ENCODE results near the gene ZYG11B.
"Not testable (repeated sequence)": the region's sequence is repeated elsewhere in the genome, so short reads cannot be mapped to it uniquely, and the experiment has no call there.

Gene ZYG11B

DNA sequence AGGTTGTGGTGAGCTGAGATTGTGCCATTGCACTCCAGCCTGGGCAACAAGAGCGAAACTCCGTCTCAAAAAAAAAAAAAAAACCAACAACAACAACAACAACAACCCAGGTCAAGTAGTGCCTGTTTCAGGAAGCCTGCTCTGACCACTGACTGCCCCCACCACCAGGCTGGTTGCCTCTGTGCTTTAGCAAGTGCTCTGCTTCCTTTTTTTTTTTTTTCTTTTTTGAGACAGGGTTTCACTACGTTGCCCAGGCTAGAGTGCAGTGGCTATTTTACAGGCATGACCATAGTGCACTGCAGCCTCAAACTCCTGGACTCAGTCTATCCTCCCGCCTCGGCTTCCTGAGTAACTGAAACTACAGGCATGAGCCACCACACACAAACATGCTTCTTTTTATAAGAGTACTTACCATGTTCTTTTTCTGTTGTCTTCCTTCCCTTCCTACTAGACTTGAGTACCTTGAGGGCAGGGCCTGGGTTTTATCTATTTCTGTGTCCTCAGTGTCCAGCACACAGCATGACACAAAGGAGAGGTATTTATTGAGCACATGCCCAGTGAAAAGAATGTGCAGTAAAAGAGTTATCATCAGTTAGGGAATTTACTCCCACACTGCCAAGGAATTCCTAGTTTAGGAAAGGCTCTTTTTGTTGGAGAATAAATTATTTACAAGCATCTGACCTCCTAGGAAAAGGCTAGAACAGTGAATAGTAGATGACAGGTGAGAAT lies 18.2 kb upstream of the ZYG11B start:
- DNase-seq = no peak

- no peak for DNase-seq
These were observed 17.2 kb upstream of the ZYG11B start for GRCh38 chr1:52709016-52709415.

DNA sequence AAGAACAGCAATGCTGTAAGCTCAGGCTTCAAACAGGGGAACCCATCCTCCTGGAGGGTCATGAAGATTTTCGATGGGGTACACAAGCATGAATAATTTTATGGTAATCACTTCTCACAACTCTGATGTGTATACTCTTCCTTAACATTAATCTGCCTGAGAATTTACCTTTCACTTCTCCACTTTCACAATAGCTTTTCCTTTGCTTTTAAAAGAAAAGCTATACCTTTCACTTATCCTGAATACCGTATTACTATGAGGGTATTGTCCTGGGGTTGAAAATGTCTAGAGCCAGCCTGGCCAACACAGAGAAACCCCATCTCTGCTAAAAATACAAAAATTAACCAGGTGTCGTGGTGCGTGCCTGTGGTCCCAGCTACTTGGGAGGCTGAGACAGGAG lies 12.7 kb upstream of the ZYG11B start:
- DNase-seq = no peak

DNA sequence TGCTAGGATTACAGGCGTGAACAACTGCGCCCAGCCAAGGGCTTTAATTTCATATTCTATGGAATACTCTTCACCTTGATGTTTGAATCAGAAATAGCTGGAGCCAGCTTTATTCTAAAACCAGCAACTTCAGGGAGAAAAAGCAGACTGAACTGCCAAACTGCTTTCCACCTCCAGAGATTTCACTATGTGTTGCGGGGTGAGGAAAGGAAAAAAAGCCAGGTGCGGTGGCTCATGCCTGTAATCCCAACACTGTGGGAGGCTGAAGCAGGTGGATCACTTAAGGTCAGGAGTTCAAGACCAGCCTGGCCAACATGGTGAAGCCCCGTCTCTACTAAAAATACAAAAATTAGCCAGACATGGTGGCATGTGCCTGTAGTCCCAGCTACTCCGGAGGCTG lies 11.0 kb upstream of the ZYG11B start:
- DNase-seq = not testable (repeated sequence)

DNA sequence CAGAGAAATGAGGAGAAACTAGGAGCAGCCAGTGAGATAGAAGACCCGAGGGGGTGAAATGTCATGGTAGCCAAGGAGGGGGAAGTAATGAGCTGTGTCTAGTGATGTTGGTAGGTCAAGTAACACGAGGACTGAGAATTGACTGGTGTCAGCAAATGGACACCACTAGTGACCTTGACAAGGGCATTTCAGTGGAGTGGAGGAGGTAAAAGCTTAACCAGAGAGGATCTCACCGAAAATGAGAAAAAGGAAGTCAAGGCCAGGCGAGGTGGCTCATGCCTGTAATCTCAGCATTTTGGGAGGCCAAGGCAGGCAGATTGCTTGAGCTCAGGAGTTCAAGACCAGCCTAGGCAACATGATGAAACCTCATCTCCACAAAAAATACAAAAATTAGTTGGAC lies 3.0 kb upstream of the ZYG11B start:
- no peak for DNase-seq

- DNase-seq = no peak
These were observed 369 bp upstream of the ZYG11B start for GRCh38 chr1:52725903-52726264.

- DNase-seq = no peak
These were observed 897 bp downstream of the ZYG11B start for GRCh38 chr1:52727114-52727586.

DNA sequence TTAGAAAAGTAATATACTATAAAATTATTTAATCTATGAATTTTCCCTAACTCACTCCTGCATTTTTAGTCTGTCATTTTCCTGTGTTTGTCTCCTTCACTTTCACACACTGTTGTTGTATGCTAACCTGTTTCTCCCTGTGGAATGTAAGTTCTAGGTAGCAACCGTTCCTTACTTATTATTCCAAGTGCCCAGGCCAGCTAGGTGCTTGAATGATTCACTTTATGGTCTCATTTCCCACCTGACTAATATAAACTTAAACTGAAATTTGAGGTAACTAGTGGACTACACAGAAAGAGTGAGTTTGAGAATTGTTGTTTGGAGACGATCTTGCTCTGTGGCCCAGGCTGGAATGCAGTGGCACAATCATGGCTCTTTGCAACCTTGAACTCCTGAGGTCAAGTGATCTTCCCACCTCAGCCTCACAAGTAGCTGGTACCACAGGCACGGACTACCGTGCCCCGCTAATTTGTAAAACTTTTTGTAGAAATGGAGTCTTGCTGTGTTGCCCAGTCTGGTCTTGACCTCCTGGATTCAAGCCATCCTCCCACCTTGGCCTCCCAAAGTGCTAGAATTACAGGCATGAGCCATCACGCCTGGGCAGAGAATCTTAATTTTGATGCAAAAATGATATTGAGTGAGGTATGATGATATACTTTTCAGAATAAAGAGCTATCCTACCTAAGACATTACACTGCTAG lies 1.9 kb downstream of the ZYG11B start:
- no peak for DNase-seq

DNA sequence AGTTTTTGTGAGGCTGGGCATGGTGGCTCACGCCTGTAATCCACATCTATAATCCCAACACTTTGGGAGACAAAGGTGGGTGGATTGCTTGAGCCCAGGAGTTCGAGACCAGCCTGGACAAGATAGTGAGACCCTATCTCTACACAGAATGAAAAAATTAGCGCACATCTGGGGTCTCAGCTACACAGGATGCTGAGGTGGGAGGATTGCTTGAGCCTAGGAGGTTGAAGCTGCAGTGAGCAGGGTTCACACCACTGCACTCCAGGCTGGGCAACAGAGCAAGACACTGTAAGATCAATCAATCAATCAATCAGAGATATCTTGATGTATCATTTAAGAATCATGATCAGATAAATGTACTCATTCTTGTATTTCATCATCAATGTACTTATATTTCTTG lies 7.1 kb downstream of the ZYG11B start:
- no peak for DNase-seq

DNA sequence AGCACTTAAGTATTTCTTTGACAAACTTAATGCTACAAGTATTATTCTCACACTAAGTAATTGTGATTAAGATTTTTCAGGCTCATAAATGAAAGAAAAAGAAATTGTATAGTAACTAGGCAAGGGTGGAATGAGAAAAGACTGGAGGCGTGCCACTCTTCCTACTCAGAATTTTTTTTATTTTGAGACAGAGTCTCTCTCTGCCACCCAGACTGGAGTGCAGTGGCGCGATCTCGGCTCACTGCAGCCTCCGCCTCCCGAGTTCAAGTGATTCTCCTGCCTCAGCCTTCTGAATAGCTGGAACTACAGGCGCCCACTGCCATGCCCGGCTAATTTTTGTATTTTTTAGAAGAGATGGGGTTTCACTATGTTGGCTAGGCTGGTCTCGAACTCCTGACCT lies 9.1 kb downstream of the ZYG11B start:
- DNase-seq = not testable (repeated sequence)

DNA sequence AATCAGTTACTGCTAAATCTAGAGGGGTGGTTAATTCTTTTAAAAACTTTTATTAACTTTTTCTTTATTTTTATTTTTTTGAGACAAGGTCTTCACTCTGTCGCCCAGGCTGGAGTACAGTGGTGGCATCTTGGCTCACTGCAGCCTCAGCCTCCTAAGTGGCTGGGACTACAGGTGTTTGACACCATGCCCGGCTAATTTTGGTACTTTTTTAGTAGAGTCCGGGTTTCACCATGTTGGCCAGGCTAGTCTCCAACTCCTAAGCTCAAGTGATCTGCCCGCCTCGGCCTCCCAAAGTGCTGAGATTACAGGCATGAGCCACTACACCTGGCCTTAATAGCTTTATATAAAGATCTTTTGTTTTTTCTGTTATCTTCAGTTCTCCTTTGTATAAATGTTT lies 11.9 kb downstream of the ZYG11B start:
- no peak for DNase-seq

DNA sequence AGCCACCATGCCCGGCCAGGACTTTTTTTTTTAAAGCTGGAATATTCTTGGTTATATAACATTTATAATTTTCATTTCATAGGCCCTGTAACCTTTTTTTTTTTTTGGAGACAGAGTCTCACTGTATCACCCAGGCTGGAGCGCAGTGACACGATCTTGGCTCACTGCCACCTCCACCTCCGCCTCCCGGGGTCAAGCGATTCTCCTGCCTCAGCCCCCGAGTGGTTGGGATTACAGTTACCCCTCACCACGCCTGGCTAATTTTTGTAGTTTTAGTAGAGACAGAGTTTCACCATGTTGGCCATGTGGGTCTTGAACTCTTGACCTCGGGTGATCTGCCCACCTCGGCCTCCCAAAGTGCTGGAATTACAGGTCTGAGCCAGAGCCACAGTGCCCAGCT lies 12.6 kb downstream of the ZYG11B start:
- DNase-seq = no peak

DNA sequence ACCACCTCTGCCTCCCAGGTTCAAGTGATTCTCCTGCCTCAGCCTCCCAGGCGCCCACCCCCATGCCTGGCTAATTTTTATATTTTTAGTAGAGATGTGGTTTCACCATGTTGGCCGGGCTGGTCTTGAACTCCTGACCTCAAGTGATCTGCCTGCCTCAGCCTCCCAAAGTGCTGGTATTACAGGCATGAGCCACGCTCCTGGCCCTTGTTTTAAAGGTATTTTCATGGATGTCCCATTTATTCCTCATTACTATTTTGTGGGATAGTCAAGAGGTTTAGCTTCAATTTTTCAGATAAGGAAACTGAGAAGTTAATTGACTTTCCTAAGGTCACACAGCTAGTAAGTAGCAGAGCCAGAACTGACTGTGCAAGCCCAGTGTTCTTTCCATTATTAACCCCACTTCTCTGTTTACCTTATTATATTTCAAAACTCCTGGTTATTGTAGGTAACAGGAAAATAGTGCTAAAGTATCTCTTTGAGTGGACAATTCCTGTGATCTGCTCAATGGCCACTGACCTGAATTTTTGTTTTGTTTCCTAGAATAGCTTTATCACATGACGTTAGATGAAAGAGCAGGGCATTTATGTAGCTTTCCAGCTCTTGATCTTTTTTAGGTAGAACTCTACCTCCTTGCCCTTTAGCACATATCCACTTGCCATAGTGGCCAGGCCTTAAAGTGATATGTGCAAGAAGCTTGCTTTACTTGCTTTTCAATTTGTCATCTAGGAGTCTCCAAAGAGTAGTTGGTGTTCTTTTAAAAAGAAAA lies 13.6 kb downstream of the ZYG11B start:
- no peak for DNase-seq

DNA sequence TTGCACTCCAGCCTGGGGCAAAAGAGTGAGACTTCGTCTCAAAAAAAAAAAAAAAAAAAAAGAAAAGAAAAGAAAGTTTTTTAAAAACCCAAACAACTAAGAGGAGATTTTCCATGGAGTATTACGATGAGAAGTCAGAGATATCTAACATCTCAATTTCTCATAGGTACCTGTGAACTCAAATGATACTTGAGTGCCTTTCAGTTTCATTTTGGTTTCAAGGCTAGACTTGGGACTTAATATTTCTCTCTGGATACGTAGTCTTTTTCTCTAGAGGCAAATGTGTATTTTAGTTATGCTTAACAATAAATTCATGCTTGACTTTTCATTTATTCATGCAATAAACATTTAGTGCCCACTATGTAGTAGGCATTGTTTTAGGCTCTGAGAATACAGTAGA lies 15.0 kb downstream of the ZYG11B start:
- DNase-seq = no peak

GRCh38 chr1:52746189-52746588 lies 19.9 kb downstream of the ZYG11B start:
- DNase-seq = no peak

DNA sequence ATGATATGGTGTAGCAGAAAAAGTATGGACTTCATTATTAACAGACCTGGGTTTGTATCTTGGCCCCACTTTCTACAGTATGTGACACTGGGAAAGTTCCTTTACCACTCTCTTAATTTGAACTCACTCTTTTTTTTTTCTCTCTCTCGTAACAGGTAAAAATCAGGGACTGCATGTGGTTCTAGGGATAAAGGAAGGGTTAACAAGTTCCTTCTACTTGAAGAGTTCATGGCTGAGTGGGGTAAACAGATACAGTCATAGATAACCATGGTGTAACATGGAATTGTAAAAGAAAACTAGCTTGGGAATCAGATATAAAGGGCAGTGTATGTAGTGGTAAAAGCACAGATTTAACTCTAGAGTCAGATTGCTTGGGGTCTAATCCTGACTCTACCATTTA lies 21.2 kb downstream of the ZYG11B start:
- DNase-seq = no peak

GRCh38 chr1:52748119-52748518 lies 21.9 kb downstream of the ZYG11B start:
- DNase-seq = no peak

DNA sequence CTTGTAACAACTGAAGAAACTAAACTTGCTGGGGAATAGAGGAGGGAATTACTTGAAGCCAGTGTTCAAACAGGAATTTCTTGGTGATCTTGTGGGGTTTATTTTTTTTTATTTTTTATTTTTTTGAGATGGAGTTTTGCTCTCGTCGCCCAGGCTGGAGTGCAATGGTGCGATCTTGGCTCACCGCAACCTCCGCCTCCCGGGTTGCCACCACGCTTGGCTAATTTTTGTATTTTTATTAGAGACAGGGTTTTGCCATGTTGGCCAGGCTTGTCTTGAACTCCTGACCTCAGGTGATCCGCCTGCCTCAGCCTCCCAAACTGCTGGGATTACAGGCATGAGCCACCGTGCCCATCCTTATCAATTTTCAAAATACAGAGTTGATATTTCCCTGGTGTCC lies 23.2 kb downstream of the ZYG11B start:
- not testable (repeated sequence) for DNase-seq

DNA sequence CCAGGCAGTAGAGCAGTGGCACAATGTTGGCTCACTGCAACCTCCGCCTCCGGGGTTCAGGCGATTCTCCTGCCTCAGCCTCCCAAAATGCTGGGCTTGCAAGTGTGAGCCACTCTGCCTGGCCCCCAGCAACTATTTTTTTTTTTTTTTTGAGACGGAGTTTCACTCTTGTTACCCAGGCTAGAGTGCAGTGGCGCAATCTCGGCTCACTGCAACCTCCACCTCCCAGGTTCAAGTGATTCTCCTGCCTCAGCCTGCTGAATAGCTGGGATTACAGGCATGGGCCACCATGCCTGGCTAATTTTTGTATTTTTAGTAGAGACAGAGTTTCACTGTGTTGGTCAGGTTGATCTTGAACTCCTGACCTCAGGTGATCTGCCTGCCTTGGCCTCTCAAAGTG lies 23.9 kb downstream of the ZYG11B start:
- DNase-seq = not testable (repeated sequence)

DNA sequence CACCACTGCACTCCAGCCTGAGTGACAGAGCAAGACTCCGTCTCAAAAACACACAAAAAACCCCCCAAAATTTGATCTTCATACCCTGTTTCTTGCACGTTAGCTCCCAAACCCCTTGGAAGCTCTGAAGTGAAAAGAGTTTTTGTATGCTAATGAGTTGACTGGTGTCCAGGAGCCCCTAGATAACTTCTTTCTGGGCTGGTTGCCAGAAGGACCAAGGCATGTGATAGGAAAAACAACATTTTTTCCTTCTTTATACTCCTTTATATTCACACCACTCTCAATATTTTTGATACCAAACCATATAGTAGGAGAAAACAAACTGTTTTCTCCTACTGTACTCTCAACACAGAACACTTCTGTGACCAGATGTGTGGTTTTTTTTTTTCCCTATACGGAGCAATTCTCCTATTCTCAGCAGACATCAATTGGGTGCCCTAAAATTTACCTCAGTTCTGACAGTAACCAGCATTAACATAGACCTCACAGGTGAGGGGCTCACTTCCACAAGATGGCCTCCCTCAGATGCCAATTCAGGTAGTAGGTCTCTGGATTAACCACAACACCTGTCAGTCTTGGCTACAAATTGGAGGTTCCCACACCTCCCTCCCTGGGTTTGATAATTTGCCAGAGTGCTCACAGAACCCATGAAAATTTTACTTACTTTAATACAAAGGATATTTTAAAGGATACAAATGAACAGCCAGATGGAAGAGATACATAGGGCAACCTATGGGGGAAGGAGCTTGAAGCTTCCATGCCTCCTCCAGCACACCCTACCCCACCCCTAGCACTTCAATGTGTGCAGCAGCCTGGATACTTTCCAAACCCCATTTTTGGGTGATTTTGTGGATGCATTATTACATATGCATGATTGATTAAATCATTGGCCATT lies 25.6 kb downstream of the ZYG11B start:
- DNase-seq = no peak

DNA sequence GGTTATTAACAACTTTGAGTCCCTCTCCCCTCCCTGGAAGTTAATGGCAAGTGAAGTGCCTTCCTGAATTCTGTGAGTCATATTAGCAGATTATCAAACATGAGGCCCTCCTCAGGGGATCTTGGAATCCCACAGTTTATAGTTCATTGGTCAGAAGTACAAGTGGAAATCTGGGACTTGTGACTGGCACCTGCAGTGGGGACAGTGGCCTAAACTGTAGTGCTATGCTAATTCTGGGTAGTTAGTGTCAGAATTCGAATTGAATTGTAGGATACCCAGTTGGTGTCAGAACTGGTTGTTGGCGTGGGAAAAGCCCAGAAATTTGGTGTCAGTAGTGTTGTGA lies 26.2 kb downstream of the ZYG11B start:
- no peak for DNase-seq

DNA sequence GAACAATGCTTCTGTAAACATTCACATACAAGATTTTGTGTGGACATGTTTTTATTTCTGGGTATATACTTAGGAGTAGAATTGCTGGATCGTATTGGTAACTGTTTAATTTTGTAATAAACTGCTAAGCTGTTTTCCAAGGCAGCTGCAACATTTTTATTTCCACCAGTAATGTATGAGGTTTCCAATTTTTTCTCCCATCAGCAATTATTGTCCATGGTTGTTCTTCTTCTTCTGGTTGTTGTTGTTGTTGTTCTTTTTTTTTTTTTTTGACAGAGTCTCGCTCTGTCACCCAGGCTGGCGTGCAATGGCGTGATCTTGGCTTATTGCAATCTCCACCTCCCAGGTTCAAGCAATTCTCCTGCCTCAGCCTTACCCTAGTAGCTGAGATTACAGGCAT lies 26.9 kb downstream of the ZYG11B start:
- DNase-seq = no peak

GRCh38 chr1:52756020-52756419 lies 29.8 kb downstream of the ZYG11B start:
- no peak for DNase-seq

Measured in NCI-H510A (cell line).